Naive B cell (primary cell): ENCODE data around the gene MINDY2. TPM values are rescaled to one million over a fixed set of nuclear protein-coding genes. Genes with fewer than 3 reads are reported as not detected.
"Not testable (repeated sequence)": the region's sequence is repeated elsewhere in the genome, so short reads cannot be mapped to it uniquely, and the experiment has no call there.

Experiments
- ATAC-seq, 2 donors: fragments of 150-1000 bp; cut with Tn5 transposase; 2 replicates each; pipeline ENCODE4 v1.10.0; 2021; ENCODE audit warnings: low read depth in 2 of 2, mild to moderate bottlenecking in 2 of 2, moderate library complexity in 2 of 2
- DNase-seq: peaks from one replicate; pipeline ENCODE4 v3.0.0; 2022
- H3K27ac Mint-ChIP-seq, 6 donors: one replicate each; pipeline ENCODE4 v1.8.0; 2020 to 2022; ENCODE audit warnings: mild to moderate bottlenecking in 6 of 6, mixed read lengths in 6 of 6, moderate library complexity in 5 of 6, inconsistent platforms in 2 of 6
- H3K27me3 Mint-ChIP-seq, 3 donors: one replicate each; pipeline ENCODE4 v1.8.0; 2021 to 2022; ENCODE audit warnings: mixed read lengths in 3 of 3, mild to moderate bottlenecking in 1 of 3
- H3K36me3 Mint-ChIP-seq, 2 donors: one replicate each; pipeline ENCODE4 v1.8.0; 2020 to 2022; ENCODE audit warnings: mixed read lengths in 2 of 2, inconsistent platforms in 1 of 2, mild to moderate bottlenecking in 1 of 2
- H3K4me1 Mint-ChIP-seq, 3 donors: one replicate each; pipeline ENCODE4 v1.8.0; 2020 to 2022; ENCODE audit warnings: mixed read lengths in 3 of 3, inconsistent platforms in 1 of 3, mild to moderate bottlenecking in 1 of 3, moderate library complexity in 1 of 3
- H3K4me3 Mint-ChIP-seq, 8 donors: one replicate each; pipeline ENCODE4 v1.8.0; 2020 to 2022; ENCODE audit warnings: mild to moderate bottlenecking in 8 of 8, mixed read lengths in 8 of 8, moderate library complexity in 8 of 8, inconsistent platforms in 2 of 8
- H3K9me3 Mint-ChIP-seq, 7 donors: one replicate each; pipeline ENCODE4 v1.8.0; 2020 to 2022; ENCODE audit warnings: mixed read lengths in 7 of 7, mild to moderate bottlenecking in 5 of 7, inconsistent platforms in 2 of 7, moderate library complexity in 1 of 7
- polyA plus RNA-seq, 6 donors: library from polyadenylated mRNA; unstranded; fragments of 300-500 nt; fragmentation: Illumina TruSeq; gene quantifications; one replicate each; pipeline ENCODE4 v1.2.3, GENCODE V29; 2021; ENCODE audit warnings: low read depth in 6 of 6

MINDY2 gene
- polyA plus RNA-seq, 6 donors from 2014 or later: 6.3 to 20.2 (median 12.1) TPM

GRCh38 chr15:58862326-58862725 is 91.2 kb downstream of the MINDY2 start:
- Mint-ChIP-seq H3K4me1 (peaks cover 17 to 20% (median 19%) of the 10 kb centered on the region in 3 donors), H3K36me3 (peaks cover 0 to 3% of the 10 kb centered on the region in 2 donors), H3K9me3 (no peaks in the 10 kb centered on the region), H3K4me3 (peak overlapping the region in 1 of 8 donors; percentile 30), H3K27ac (peak overlapping the region in 1 of 6 donors; percentile 88), H3K27me3 (peaks cover 0 to 9% (median 9%) of the 10 kb centered on the region in 3 donors)
- ATAC-seq: no peak
- DNase-seq: no peak

DNA sequence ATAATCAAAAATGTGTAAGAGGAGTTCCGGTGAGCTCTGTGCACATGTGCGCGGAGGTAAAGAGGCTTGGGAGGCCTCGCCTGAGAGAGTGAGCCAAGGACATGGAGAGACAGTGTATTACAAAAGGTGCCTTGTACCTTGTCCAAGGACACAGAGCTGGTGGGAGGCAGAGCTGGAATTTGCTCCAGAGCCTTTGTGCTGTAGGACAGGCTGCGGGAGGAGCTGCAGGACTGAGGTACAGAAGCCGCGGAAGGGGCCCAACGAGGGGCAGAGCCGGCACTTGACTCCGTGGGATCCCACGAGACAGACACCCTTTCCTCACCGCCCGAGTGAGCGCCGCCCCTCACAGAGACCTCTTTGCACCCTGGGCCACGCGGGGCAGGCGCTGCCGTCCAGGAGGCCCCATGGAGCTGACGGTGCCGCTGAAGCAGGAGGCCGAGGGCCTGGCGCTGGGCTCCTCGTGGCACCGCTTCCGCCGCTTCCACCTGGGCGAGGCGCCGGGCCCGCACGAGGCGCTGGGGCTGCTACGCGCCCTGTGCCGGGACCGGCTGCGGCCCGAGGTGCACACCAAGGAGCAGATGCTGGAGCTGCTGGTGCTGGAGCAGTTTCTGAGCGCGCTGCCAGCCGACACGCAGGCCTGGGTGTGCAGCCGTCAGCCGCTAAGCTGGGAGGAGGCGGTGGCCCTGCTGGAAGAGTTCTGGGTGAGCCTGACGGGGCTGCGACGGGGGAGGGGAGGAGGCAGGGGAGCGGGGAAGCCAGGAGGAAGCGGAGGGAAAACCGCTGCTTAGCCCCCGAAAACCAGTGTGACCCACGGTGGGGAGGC is 93.7 kb downstream of the MINDY2 start:
- ATAC-seq: peak; percentile 38 to 64

DNA sequence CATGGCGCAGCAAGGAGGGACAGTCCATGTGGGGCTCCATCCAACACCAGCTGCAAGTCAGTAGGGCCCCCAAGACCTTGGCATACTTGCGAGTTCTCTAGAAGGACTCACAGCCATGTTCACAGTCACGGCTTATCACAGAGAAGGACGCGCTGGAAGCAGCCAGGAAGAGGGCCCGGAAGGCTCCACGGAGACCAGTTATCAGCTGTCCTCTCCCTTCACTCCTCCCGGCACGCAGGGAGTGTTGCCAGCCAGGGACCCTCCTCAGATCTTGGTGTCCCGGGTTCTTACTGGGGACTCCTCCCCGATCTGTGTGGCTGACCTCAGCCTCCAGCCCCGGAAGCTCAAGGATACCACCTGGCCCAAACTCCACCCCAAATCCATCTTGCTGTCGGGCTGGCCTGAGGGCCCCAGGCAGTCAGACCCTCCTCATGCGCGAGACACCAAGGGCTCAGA is 94.4 kb downstream of the MINDY2 start:
- Mint-ChIP-seq H3K4me3 (peak overlapping the region in 6 of 8 donors; percentile 34 to 77 (median 60)), H3K4me1 (peaks cover 17 to 20% (median 19%) of the 10 kb centered on the region in 3 donors), H3K27me3 (peaks cover 0 to 9% (median 9%) of the 10 kb centered on the region in 3 donors), H3K36me3 (peaks cover 0 to 5% of the 10 kb centered on the region in 2 donors), H3K9me3 (no peaks in the 10 kb centered on the region), H3K27ac (peak overlapping the region in 1 of 6 donors; percentile 81)
- ATAC-seq: no peak
- no peak for DNase-seq

More for the DNA sequence above, 93.7 kb downstream of the MINDY2 start:
- Mint-ChIP-seq H3K9me3 (no peaks in the 10 kb centered on the region), H3K4me3 (peak overlapping the region; percentile 17 to 88 (median 72)), H3K27me3 (peaks cover 0 to 9% (median 9%) of the 10 kb centered on the region in 3 donors), H3K36me3 (peaks cover 0 to 5% of the 10 kb centered on the region in 2 donors), H3K27ac (peak overlapping the region in 2 of 6 donors; percentile 77 to 81), H3K4me1 (peaks cover 17 to 20% (median 19%) of the 10 kb centered on the region in 3 donors)
- peak; percentile 2 for DNase-seq

GRCh38 chr15:58867926-58868325 is 96.8 kb downstream of the MINDY2 start:
- no peak for DNase-seq
- no peak for ATAC-seq
- Mint-ChIP-seq H3K27me3 (peaks cover 0 to 9% (median 9%) of the 10 kb centered on the region in 3 donors), H3K27ac (peak overlapping the region in 1 of 6 donors; percentile 66), H3K4me3 (peak overlapping the region in 1 of 8 donors; percentile 42), H3K36me3 (peaks cover 0 to 5% of the 10 kb centered on the region in 2 donors), H3K4me1 (peaks cover 7 to 8% (median 7%) of the 10 kb centered on the region in 3 donors), H3K9me3 (no peaks in the 10 kb centered on the region)

GRCh38 chr15:58870451-58870850 is 99.3 kb downstream of the MINDY2 start:
- DNase-seq (no peak), ATAC-seq (no peak)
- Mint-ChIP-seq H3K27me3 (no peaks in the 10 kb centered on the region), H3K27ac (no peak overlapping the region), H3K4me3 (no peak overlapping the region), H3K36me3 (peaks cover 0 to 5% of the 10 kb centered on the region in 2 donors), H3K4me1 (peaks cover 0 to 2% (median 0%) of the 10 kb centered on the region in 3 donors), H3K9me3 (no peaks in the 10 kb centered on the region)

- DNase-seq (no peak), ATAC-seq (no peak)
- no peaks in the 10 kb centered on the region for H3K27me3 Mint-ChIP-seq
- no peak overlapping the region for H3K27ac Mint-ChIP-seq
- H3K4me1 Mint-ChIP-seq: no peaks in the 10 kb centered on the region
- H3K9me3 Mint-ChIP-seq: no peaks in the 10 kb centered on the region
- H3K36me3 Mint-ChIP-seq: peaks cover 6 to 8% of the 10 kb centered on the region in 2 donors
- no peak overlapping the region for H3K4me3 Mint-ChIP-seq
Measured at GRCh38 chr15:58873267-58873666, 102.2 kb downstream of the MINDY2 start.

DNA sequence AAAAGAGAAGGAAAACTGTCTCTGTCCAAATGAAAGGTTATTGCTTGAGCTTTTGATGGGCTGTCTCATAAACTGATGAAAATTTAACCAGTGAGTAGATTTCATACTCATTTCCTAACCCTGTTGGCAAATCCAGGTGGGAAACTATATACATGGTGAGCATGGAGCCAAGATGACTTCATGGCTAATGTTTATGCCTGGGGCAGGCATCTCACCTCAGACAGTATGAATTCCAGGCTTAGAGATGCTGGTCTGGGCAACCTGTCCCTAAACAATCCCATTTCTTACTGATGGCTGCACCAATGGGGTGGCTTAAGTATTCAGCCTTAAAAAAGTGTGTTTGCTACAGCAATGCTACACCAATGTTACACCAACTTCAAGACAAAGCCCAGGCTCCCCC is 104.2 kb downstream of the MINDY2 start:
- ATAC-seq: no peak
- no peaks in the 10 kb centered on the region for H3K9me3 Mint-ChIP-seq

GRCh38 chr15:58876306-58877106 is 105.4 kb downstream of the MINDY2 start:
- Mint-ChIP-seq H3K27ac (peak overlapping the region in 4 of 6 donors; percentile 0 to 88 (median 50)), H3K36me3 (peaks cover 13 to 20% of the 10 kb centered on the region in 2 donors), H3K4me1 (no peaks in the 10 kb centered on the region), H3K4me3 (no peak overlapping the region), H3K9me3 (no peaks in the 10 kb centered on the region), H3K27me3 (no peaks in the 10 kb centered on the region)
- ATAC-seq: no peak
- DNase-seq: no peak

More for the DNA sequence above, 104.2 kb downstream of the MINDY2 start:
- peak overlapping the region in 1 of 8 donors; percentile 5 for H3K4me3 Mint-ChIP-seq
- no peak overlapping the region for H3K27ac Mint-ChIP-seq
- H3K27me3 Mint-ChIP-seq: no peaks in the 10 kb centered on the region
- peaks cover 8 to 20% of the 10 kb centered on the region in 2 donors for H3K36me3 Mint-ChIP-seq
- no peak for DNase-seq
- H3K4me1 Mint-ChIP-seq: no peaks in the 10 kb centered on the region

DNA sequence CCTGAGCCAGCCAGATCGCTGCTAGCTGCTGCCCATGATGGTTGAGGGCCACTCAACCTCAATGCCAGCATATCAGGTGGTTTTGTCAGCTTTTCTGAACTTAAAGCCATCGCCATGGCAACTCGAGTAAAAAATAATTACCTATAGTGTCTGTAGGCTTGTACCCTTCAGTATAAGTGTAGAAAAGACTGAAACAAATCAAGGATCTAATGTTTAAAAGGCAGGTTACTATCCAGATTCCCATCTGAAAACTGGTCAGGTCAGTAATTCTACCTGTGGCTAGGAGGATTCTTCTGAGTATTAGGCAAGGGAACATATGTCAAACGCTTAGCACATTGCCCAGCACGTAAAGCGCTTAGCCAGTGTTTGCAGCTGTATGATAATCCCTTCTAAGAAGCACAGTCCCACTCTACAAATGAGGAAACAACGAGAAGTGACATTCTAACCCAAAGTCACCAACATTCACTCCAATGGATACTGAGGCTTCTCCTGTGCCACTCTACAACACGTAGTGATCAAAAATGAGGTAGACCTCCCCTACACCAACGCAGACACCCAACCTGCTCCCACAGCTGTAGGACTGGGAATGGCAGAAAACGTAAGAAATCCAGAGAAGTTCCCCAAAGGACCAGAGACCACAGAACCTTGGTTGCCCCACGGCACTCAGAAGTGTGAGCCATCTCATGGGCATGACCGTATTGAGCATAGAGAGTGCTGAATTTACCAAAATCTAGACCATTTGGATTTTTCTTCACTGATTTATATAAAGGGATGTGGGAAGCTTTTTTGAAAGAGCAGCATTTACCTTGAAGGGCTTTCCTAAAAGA is 107.1 kb downstream of the MINDY2 start:
- peaks cover 27 to 29% of the 10 kb centered on the region in 2 donors for H3K36me3 Mint-ChIP-seq

GRCh38 chr15:58880320-58880719 is 109.2 kb downstream of the MINDY2 start:
- no peak for ATAC-seq
- DNase-seq: no peak
- Mint-ChIP-seq H3K36me3 (peaks cover 35 to 38% of the 10 kb centered on the region in 2 donors), H3K27me3 (no peaks in the 10 kb centered on the region), H3K4me3 (no peak overlapping the region), H3K4me1 (peaks cover 0 to 3% (median 0%) of the 10 kb centered on the region in 3 donors), H3K9me3 (no peaks in the 10 kb centered on the region), H3K27ac (peak overlapping the region in 1 of 6 donors; percentile 16)

More for the DNA sequence above, 107.1 kb downstream of the MINDY2 start:
- H3K4me1 Mint-ChIP-seq: peaks cover 0 to 3% (median 0%) of the 10 kb centered on the region in 3 donors
- no peak for DNase-seq
- no peaks in the 10 kb centered on the region for H3K9me3 Mint-ChIP-seq
- H3K27ac Mint-ChIP-seq: peak overlapping the region in 1 of 6 donors; percentile 47
- no peak for ATAC-seq
- no peaks in the 10 kb centered on the region for H3K27me3 Mint-ChIP-seq
- no peak overlapping the region for H3K4me3 Mint-ChIP-seq

DNA sequence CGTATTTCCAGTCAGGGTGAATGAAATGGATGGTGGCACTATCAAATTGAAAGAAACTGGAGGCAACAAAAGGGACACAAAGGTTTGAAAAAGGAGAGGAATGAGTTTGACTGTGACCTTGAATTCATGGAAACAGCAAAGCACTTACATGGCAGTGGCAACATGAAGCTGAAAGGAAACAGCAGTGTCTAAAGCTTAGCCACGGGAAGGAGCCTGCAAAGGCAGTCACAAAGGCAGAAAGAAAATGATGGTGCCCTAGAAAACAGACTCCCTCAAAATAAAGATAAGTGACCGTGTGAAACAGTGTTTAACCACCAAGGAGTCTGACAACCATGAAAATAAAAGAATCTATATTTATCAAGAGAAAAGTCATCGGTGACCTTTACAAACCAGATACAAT is 111.1 kb downstream of the MINDY2 start:
- Mint-ChIP-seq H3K9me3 (no peaks in the 10 kb centered on the region), H3K36me3 (peaks cover 40 to 47% of the 10 kb centered on the region in 2 donors), H3K4me3 (peak overlapping the region in 1 of 8 donors; percentile 69), H3K4me1 (peaks cover 0 to 3% (median 0%) of the 10 kb centered on the region in 3 donors), H3K27ac (peak overlapping the region in 4 of 6 donors; percentile 7 to 42 (median 18)), H3K27me3 (no peaks in the 10 kb centered on the region)
- DNase-seq (no peak), ATAC-seq (no peak)

DNA sequence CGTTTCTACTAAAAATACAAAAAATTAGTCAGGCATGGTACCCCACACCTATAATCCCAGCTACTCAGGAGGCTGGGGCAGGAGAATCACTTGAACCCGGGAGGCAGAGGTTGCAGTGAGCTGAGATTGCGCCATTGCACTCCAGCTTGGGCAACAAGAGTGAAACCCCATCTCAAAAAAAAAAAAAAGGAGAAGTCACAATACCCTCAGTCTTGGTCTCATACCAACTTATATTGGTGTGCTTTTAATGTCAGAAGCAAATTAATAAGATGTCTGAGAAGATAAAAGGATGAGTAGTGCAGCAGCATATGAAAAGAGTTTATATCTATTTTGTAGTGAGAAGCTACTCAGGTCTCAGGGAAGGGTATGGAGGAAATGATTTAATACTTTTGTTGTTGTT is 112.8 kb downstream of the MINDY2 start:
- H3K27ac Mint-ChIP-seq: peak overlapping the region in 1 of 6 donors; percentile 47
- peaks cover 47 to 52% of the 10 kb centered on the region in 2 donors for H3K36me3 Mint-ChIP-seq
- H3K27me3 Mint-ChIP-seq, H3K4me1 Mint-ChIP-seq, DNase-seq, H3K4me3 Mint-ChIP-seq, ATAC-seq, H3K9me3 Mint-ChIP-seq: not testable (repeated sequence)
